GM18907 (cell line): ENCODE data around the gene PFDN1.

Source experiments
- ATAC-seq: cut with Tn5 transposase; IDR thresholded peaks from one replicate; pipeline ENCODE4 v1.9.1; 2021; ENCODE audit warnings: mild to moderate bottlenecking, moderate library complexity; ENCODE audit not compliant: unreplicated experiment

The PFDN1 gene

DNA sequence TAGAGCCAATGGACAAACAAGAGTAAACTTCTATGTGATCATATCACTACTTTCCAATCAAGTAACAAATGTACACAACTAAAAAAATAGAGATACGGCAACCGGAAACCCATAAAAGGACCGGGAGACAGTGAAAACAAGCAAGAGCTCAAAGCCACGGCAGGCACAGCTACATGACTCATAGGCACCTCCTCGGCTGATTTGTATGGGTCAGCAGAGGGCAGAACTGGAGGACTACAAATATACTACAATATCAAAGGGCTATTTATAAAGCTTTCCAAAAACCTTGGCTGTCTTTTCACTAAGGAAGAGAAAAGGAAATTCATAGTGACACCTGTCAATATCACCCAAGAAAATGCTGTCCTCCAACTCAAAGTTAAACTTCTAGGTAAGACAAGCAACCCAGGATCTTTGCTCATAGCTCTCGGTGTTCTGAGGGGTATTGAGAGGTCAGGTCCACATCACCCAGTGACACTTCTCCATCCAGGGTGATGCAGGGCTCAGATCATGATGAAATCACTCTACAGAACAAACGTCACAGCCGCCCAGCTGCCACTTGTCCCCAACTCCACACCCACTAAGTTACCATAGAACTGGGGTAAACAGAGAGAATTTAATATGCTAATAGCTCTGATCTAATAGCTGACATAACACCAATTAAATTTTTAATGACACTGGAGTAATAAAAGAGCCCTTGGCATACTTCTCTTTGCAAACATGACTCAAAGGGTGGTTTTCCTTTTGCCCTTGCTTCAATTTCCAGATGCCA, 41.3 kb downstream of the PFDN1 start:
- ATAC-seq: no peak

GRCh38 chr5:140260089-140260656, 42.7 kb downstream of the PFDN1 start:
- no peak for ATAC-seq

GRCh38 chr5:140259500-140259899, 43.4 kb downstream of the PFDN1 start:
- ATAC-seq: no peak

DNA sequence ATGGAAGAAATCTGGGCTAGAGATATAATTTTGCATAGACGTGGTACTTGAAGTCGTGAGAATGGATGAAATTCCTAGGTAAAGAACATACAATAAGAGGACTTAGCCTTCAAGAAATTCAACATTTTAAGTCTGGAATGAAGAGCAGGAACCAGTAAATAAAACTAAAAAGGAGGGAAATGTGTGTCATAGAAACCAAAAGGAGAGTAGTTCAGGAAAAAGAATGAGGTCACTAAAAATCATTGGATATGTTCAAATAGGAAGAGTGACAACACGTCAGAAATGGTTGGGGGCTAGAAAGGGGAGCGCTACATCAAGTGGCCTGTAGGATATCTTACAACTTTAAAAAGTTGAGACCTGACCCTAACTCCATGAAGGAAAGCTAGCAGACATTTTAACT, 44.0 kb downstream of the PFDN1 start:
- ATAC-seq: no peak

DNA sequence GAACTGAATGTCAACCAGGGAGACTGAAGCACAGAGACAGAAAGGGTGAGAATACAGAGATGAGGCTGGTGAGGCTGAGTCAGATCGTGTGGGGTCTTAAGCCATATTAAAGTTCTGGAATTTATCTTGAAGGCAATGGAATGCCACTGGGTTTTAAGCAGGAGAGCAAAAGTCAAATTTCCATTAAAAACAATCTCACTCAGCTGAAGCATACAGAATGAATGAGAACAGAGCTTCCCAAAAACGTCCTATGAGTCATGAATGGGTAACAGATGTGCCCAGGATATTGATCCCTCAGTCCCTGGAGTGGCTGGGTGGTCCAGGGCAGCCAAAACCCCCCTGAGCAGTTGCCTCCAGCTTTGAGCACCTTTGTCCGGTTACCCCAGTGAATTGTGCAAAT, 44.9 kb downstream of the PFDN1 start:
- ATAC-seq: no peak

DNA sequence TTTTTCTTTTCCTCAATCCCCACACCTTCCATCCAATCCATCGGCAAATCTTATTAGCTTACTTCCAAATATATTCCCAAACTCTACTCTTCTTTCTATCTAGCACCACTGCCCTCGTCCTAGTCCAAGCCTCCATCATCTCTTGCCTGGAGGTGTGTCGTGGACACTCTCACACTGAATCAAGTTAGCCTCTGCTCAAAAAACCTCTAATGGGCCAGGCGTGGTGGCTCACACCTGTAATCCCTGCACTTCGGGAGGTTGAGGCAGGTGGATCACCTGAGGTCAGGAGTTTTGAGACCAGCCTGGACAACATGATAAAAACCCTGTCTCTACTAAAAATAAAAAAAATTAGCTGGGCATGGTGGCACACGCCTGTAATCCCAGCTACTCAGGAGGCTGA, 46.2 kb downstream of the PFDN1 start:
- no peak for ATAC-seq

DNA sequence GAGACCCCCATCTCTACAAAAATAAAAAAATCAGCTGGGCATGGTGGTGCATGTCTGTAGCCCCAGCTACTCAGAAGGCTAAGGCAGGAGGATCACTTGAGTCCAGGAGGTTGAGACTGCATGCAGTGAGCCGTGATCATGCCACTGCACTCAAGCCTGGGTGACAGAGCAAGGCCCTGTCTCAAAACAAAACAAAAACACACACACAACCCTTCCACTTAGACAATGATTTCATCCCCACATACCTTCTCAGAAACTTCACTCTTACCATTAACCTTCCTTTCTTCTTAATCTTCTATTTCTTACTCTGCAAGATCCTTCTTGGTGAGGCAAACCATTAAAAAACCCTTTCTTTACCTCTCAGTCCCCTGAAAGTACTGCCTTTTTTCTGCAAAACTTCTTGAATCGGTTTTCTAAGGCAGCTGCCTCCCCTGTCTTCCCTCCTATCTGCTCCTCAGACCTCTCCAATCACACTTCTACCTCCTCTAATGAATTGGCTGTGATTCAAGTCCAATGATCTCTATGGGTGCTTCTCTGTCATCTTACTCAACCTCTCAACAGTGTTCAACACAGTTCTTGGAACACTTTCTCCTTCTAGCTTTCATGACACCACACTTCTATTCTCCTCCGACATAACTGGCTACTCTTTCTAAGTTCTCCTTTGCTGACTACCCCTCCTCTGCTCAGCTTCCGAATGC, 47.3 kb downstream of the PFDN1 start:
- ATAC-seq: no peak

GRCh38 chr5:140253985-140254384, 48.9 kb downstream of the PFDN1 start:
- ATAC-seq: no peak

- ATAC-seq: no peak
These were observed 50.3 kb downstream of the PFDN1 start for GRCh38 chr5:140252470-140253126.

- peak; percentile 80 for ATAC-seq
These were observed 51.4 kb downstream of the PFDN1 start for GRCh38 chr5:140251527-140251973.

GRCh38 chr5:140250386-140250785, 52.5 kb downstream of the PFDN1 start:
- ATAC-seq: no peak

DNA sequence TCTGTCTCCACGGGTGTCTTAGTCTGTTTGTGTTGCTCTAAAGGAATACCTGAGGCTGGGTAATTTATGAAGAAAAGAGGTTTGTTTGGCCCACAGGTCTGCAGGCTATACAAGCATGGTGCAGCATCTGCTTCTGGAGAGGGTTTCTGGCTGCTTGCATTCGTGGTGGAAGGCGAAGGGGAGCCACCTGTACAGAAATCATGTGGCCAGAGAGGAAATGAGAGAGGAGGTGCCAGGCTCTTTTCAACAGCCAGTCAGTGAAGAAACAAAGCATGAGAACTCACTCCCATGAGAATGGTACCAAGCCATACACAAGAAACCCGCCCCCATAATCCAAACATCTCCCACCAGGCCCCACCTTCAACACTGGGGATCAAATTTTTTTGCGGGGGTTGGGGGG, 53.4 kb downstream of the PFDN1 start:
- ATAC-seq: peak; percentile 35

GRCh38 chr5:140248414-140248813, 54.5 kb downstream of the PFDN1 start:
- no peak for ATAC-seq

GRCh38 chr5:140246378-140247122, 56.4 kb downstream of the PFDN1 start:
- no peak for ATAC-seq

- no peak for ATAC-seq
These were observed 57.0 kb downstream of the PFDN1 start for GRCh38 chr5:140245926-140246325.

DNA sequence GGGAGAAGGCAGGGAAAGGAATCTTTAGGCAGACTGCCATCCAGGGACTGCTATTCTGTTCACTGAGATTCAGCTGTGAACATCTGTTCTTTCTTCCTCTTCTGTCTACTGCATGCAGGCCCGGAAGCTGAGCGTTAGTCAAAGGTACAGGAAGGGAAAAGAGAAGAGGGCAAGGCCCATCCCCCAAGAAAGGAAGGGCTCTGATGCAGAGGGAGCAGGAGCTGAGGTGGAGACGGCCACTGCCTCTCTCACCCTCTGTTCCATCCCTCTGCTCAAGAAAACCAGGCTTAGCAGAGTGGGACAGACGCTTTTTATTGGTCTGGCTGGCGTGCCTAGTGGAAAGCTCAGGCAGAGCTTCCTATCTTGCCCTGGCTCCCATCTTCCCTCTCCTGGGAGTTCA, 57.6 kb downstream of the PFDN1 start:
- no peak for ATAC-seq

DNA sequence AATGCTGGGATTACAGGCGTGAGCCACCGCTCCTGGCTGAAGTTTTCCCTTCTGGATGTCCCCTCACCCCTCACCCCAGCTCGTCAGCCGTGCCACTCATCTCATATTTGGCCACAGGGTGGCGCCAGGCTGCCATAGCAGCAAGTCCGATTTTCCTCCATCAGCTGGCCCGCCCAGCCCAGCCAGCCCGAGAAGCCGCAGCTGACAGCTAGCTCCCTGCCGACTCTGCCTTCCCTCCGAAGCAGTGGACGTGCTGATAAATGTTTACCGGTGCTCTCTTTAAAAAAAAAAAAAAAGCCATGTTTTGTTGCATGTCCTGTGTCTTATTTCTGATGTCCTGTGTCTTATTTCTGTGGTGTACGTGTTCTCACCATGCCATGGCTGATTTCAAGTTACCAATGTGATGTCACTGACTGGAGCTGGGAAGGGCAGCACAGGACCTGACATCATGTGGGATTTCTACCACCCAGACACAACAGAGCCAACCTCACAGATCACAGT, 58.3 kb downstream of the PFDN1 start:
- peak; percentile 60 for ATAC-seq

DNA sequence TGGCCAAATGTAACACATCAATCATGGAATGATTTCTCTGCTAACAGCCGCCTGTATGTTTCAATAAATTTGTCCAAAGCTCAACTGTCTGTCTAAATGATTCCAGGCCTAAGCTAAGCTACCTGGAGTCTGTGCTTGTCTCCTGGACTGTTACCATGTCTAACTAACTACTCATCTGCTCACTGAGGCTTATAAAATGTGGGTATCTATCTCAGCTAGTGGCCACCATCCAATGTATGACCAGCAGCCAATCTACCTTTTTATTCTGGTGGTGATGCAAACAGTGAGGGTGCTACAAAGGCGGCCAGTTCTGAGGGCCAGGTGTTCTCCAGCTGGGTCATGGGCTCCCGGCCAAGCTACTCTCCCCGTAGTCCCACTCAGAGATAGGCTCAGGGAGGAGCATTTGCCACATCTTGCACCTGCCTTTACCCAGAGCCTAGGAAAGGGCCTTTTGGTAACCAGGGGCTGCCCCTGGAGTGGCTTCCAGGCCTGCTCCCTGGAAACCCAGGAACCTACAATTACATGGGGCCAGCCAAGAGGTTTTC, 59.1 kb downstream of the PFDN1 start:
- ATAC-seq: no peak

DNA sequence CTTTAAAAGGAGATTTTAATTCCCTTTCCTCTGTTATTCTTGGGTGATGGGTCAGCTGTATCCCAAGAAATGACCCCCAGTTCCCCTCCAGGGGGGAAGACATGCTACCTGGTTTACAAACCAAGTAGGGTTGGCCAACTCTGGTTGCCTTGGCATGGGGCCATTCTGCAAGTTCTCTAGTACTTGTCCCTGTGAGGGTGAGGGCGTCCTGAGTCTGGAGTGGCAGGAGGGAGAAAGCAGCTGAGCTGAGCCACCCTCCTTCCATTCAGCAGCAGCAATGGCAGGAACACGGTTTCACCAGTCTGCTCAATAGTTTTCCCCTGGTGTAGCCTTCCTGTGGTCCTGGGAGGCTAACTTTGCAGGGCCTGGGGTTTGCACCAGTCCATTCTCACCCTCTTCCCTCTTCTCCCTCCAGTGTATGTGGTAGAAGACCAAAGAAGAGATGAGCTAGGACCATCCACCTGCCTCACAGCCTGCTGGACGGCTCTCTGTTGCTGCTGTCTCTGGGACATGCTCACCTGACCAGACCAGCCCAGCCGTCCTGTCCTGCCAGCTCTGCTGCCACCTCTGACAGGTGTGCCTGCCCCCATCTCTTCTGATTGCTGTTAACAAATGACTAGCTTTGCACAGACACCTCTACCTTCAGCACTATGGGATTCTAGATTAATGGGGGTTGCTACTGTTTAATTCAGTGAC, 59.9 kb downstream of the PFDN1 start:
- ATAC-seq: no peak

GRCh38 chr5:140242099-140242498, 60.8 kb downstream of the PFDN1 start:
- ATAC-seq: no peak
